ENCODE measurements around the gene GARIN1A.
"Not testable (repeated sequence)": the region's sequence is repeated elsewhere in the genome, so short reads cannot be mapped to it uniquely, and the experiment has no call there.

The GARIN1A gene

DNA sequence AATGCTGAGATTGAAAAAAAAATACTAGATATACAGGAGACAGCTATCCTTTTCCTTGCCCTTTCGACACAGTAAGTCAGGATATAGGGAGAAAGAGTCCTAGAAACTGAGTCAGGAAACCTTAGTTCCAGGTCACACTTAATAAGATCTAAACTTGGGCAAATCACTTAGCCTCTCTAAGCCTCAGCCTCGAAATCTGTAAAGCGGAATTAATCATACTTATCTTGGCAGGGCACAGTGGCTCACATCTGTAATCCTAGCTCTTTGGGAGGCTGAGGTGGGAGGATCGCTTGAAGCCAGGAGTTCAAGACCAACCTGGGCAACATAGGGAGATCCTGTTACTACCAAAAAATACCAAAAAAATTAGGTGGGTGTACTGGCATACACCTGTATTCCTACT, 4.6 kb downstream of the GARIN1A start:
- TF ChIP-seq, protein P1, sequence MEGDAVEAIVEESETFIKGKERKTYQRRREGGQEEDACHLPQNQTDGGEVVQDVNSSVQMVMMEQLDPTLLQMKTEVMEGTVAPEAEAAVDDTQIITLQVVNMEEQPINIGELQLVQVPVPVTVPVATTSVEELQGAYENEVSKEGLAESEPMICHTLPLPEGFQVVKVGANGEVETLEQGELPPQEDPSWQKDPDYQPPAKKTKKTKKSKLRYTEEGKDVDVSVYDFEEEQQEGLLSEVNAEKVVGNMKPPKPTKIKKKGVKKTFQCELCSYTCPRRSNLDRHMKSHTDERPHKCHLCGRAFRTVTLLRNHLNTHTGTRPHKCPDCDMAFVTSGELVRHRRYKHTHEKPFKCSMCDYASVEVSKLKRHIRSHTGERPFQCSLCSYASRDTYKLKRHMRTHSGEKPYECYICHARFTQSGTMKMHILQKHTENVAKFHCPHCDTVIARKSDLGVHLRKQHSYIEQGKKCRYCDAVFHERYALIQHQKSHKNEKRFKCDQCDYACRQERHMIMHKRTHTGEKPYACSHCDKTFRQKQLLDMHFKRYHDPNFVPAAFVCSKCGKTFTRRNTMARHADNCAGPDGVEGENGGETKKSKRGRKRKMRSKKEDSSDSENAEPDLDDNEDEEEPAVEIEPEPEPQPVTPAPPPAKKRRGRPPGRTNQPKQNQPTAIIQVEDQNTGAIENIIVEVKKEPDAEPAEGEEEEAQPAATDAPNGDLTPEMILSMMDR (conservative IDR thresholded peaks at IDR 0.05; ENCODE audit: low read depth, low read length): no peak

DNA sequence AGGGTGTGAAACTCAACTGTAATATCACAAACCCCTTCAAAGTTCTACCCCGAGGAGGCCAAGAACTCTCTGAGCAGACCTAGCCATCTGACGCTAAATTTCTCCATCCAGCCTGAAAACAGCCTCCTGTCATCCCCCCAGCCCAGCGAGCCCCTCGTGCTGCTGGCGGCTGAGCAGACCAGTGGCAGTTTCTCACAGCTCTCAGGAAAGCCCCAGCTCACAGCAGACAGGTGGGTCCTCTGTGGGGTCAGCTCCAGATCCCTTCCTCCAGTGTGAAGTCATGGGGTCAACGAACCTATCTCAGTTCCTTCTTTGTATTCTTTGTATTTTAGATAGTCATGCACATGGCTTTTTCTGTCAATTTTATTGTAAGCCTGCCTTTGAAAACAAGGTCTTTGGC, 7.8 kb downstream of the GARIN1A start:
- no peak overlapping the region for H3K4me3 ChIP-seq (ENCODE audit: low read depth, low read length)
- DNase-seq (ENCODE audit: low read depth): no peak
- TF ChIP-seq, protein P1 (conservative IDR thresholded peaks at IDR 0.05; ENCODE audit: low read depth, low read length): no peak

More for the DNA sequence above, 4.6 kb downstream of the GARIN1A start:
- DNase-seq (ENCODE audit: low read depth): no peak
- no peak overlapping the region for H3K4me3 ChIP-seq (ENCODE audit: low read depth, low read length)

DNA sequence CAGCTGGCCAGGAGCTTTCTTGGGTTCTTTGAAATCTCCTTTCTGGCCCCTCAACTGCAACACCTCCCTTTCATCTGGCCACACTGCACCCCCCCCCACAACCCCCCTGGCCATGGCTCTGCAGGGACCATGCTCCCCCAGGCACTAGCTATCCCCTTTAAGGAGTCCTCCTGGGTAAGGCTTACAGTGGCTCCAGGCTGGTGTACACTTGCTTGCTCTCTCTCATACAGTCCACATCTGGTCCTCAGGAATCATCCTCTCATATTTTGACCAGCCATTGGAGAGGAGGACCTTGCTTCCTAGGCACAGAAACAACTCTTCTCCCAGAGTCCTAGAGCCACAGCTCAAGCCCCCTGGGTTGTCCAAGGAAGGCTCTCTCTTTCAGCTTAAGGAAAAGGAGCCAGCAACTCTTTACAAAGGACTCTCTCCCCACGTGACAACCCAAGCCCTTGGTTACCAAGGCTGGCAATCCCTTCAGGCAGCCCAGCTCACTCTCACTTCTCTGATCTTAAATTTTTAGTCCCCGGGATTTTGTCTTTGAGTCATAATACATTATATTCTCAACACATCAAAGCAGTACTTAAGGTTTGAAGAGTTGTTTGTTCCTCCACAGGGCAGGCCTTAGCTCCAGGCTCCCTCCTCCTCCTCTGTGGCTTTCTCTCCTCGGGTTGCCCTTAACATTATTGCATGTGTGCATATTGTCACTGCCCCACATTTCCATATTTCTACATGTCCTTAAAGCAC, 9.9 kb downstream of the GARIN1A start:
- no peak for DNase-seq (ENCODE audit: low read depth)
- TF ChIP-seq, protein P1 (conservative IDR thresholded peaks at IDR 0.05; ENCODE audit: low read depth, low read length): no peak
- H3K4me3 ChIP-seq (ENCODE audit: low read depth, low read length): no peak overlapping the region

DNA sequence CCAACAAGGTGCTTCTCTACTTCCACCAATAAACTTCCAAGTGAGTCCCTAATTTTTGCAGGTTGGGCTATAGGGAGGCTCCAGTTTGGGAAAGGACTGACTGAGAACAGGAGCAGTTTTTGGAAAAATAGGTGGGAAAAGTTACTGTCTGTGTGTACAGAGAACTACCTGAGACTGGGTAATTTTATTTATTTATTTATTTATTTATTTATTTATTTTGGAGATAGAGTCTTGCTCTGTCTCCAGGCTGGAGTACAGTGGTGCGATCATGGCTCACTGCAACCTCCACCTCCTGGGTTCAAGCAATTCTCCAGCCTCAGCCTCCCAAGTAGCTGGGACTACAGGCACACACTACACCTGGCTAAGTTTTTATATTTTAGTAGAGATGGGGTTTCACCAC, 11.2 kb downstream of the GARIN1A start:
- DNase-seq (ENCODE audit: low read depth): not testable (repeated sequence)

DNA sequence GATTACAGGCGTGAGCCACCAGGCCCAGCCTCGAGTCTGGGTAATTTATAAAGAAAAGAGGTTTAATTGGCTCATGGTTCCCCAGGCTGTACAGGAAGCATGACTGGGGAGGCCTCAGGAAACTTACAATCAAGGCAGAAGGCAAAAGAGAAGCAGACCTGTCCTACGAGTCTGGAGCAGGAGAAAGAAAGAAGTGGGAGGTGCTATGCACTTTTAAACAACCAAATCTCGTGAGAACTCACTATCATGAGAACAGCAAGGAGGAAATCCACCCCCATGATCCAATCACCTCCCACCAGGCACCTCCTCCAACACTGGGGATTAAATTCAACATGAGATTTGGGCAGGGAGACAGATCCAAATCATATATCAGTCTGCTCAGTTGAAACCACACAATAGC, 11.6 kb downstream of the GARIN1A start:
- H3K4me3 ChIP-seq (ENCODE audit: low read depth, low read length); DNase-seq (ENCODE audit: low read depth): not testable (repeated sequence)

More for the DNA sequence above, 11.2 kb downstream of the GARIN1A start:
- not testable (repeated sequence) for H3K4me3 ChIP-seq (ENCODE audit: low read depth, low read length)

DNA sequence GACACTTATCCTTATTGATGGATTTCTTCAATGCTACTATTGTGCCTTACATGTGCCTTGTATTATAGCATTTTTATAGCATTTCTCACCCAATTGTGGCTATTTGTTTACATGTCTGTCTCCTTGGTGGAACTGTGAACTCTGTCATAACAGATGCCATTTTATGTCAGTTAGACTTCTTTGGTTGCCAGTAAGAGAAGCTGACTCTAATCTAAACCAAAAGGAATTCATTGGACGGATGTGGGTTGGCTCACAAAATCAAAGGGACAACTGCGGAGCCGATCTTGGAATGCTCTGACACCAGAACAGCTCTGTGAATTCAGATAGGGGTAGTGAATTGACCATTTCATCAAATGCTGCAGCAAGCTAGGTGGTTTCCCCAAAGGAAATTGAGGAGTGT, 15.0 kb downstream of the GARIN1A start:
- TF ChIP-seq, protein P1 (conservative IDR thresholded peaks at IDR 0.05; ENCODE audit: low read depth, low read length): no peak
- no peak for DNase-seq (ENCODE audit: low read depth)
- no peak overlapping the region for H3K4me3 ChIP-seq (ENCODE audit: low read depth, low read length)

DNA sequence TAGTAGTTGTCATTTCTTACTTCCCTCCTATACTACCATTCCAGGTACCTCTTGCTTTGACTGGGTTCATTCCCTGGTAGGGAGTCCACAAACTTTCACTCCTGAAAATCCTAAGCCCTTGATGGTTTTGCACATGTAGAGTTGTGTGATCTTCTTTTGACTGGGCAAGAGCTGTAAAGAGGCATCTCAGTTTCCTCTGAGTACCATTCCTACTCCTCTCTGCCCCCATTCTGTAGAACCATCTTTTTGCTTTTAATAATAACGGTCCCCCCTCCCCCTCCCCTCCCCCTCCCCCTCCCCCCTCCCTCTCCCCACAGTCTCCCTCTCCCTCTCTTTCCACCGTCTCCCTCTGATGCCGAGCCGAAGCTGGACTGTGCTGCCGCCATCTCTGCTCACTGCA, 16.4 kb downstream of the GARIN1A start:
- TF ChIP-seq, protein P1 (conservative IDR thresholded peaks at IDR 0.05; ENCODE audit: low read depth, low read length): no peak
- H3K4me3 ChIP-seq (ENCODE audit: low read depth, low read length): no peak overlapping the region
- DNase-seq (ENCODE audit: low read depth): no peak

DNA sequence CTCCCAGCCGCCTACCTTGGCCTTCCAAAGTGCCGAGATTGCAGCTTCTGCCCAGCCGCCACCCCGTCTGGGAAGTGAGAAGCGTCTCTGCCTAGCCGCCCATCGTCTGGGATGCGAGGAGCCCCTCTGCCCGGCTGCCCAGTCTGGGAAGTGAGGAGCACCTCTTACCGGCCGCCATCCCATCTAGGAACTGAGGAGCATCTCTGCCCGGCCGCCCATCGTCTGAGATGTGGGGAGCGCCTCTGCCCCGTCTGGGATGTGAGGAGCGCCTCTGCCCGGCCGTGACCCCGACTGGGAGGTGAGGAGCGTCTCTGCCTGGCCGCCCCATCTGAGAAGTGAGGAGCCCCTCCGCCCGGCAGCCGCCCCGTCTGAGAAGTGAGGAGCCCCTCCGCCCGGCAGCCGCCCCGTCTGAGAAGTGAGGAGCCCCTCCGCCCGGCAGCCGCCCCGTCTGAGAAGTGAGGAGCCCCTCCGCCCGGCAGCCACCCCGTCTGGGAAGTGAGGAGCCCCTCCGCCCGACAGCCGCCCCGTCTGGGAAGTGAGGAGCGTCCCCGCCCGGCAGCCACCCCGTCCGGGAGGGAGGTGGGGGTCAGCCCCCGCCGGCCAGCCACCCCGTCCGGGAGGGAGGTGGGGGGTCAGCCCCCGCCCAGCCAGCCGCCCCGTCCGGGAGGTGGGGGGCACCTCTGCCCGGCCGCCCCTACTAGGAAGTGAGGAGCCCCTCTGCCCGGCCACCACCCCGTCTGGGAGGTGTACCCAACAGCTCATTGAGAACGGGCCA, 17.3 kb downstream of the GARIN1A start:
- H3K4me3 ChIP-seq (ENCODE audit: low read depth, low read length); DNase-seq (ENCODE audit: low read depth): not testable (repeated sequence)

Measured in choroid plexus epithelial cell (primary cell).